HG03135 (cell line): ENCODE data around the gene ZNF502.

Source experiments
- ATAC-seq: cut with Tn5 transposase; IDR thresholded peaks from one replicate; pipeline ENCODE4 v1.9.1; 2021; ENCODE audit warnings: mild to moderate bottlenecking, moderate library complexity; ENCODE audit not compliant: unreplicated experiment

ZNF502 gene

GRCh38 chr3:44764248-44764647 lies 51.8 kb downstream of the ZNF502 start:
- no peak for ATAC-seq

GRCh38 chr3:44771424-44772098 lies 59.1 kb downstream of the ZNF502 start:
- ATAC-seq = no peak

DNA sequence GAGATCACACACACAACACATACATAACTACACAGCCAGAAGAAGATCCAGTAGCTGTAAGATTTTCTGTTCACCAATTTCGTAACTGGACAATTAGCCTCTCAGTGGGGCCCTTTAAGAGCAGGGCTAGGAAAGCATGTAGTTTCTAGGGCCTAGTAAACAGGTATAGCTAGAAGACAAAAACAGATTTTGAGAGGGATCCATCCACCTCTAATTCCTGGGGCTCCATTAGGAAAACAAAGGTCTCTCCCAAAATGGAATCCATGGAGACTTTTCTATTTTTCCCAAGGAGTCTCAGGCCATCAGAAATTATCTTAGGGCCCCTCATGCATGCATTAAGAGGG lies 59.6 kb downstream of the ZNF502 start:
- no peak for ATAC-seq
